HepG2 (cell line): ENCODE measurements around the gene ITGA7. TPM values are rescaled to one million over a fixed set of nuclear protein-coding genes. Genes with fewer than 3 reads are reported as not detected.

Source experiments
- ATAC-seq: fragments of 200-7000 bp; cut with Tn5 transposase; 3 replicates; pipeline ENCODE4 v1.9.1; 2020; ENCODE audit warnings: mild to moderate bottlenecking, moderate library complexity
- BruUV-seq: library from RNA; stranded (reverse); fragments of 400-500 nt; replicated peaks from 2 replicates; lab custom pipeline; 2021; lab: Mats Ljungman, UMichigan
- CTCF ChIA-PET: fragments of 300-600 bp; formaldehyde crosslinking; extraction: SDS; loops from one replicate; lab custom pipeline; 2021; ENCODE audit warnings: low total read pairs, inconsistent platforms, low intra/inter-chr PET ratio; lab: Yijun Ruan, JAX
- POLR2A ChIA-PET: fragments of 350-600 bp; sonication (Branson Sonifier 250); formaldehyde crosslinking; loops from one replicate; lab custom pipeline; 2020; ENCODE audit warnings: antibody characterized with exemption, inconsistent platforms; lab: Yijun Ruan, JAX
- DNase-seq: peaks from one replicate; pipeline ENCODE4 v3.0.0-alpha.2; 2015; ENCODE audit warnings: low spot score
- FAIRE-seq: peaks from 3 replicates; lab custom pipeline; 2011; peaks lifted over from hg19 to GRCh38; lab: Jason Lieb, UNC
- H2AFZ ChIP-seq: one replicate; pipeline ENCODE4 v1.6.1; 2011; ENCODE audit warnings: low read length, inconsistent platforms
- H3K27ac ChIP-seq: fragments of 300-600 bp; 3 replicates; pipeline ENCODE4 v1.8.0; 2011; ENCODE audit warnings: mixed run types, mild to moderate bottlenecking, mixed read lengths, low read length, inconsistent platforms; ENCODE audit not compliant: insufficient read depth; ENCODE audit errors: extremely low read length
- H3K27me3 ChIP-seq, 2 experiments: fragments of 200-600 bp in 1 of 2; 2 replicates in 1 of 2; 3 replicates in 1 of 2; pipeline versions ENCODE4 v1.6.0 to v1.8.0; 2011; ENCODE audit warnings: low read length in 2 of 2, mild to moderate bottlenecking in 2 of 2, moderate library complexity in 2 of 2, inconsistent platforms in 1 of 2; ENCODE audit not compliant: insufficient read depth in 2 of 2, control insufficient read depth in 1 of 2
- H3K36me3 ChIP-seq, 2 experiments: fragments of 200-600 bp in 1 of 2; replicated peaks in 1 of 2; 2 replicates in 1 of 2; 3 replicates in 1 of 2; pipeline versions ENCODE4 v1.5.1 to v1.8.0; 2011; ENCODE audit warnings: low read length in 2 of 2, inconsistent platforms in 1 of 2; ENCODE audit not compliant: insufficient read depth in 2 of 2, control insufficient read depth in 1 of 2
- H3K4me1 ChIP-seq: 2 replicates; pipeline ENCODE4 v1.5.1; 2012; ENCODE audit warnings: low read length, inconsistent platforms; ENCODE audit not compliant: insufficient read depth
- H3K4me2 ChIP-seq: 2 replicates; pipeline ENCODE4 v1.6.0; 2011; ENCODE audit warnings: low read depth, low read length, inconsistent platforms
- H3K4me3 ChIP-seq, 3 experiments: fragments of 200-600 bp in 1 of 3; sonication (generic), shearing (Covaris generic) in 1 of 3; replicated peaks in 1 of 3; 2 replicates each; pipeline ENCODE4 v1.5.1; 2011 to 2016; ENCODE audit warnings: low read length in 3 of 3, inconsistent platforms in 2 of 3, low read depth in 2 of 3, mild to moderate bottlenecking in 2 of 3, control low read depth in 1 of 3, mixed read lengths in 1 of 3; ENCODE audit not compliant: insufficient read depth in 1 of 3
- H3K79me2 ChIP-seq: one replicate; pipeline ENCODE4 v1.6.1; 2011; ENCODE audit warnings: low read length, inconsistent platforms; ENCODE audit not compliant: insufficient read depth
- H3K9ac ChIP-seq: 2 replicates; pipeline ENCODE4 v1.6.0; 2011; ENCODE audit warnings: mild to moderate bottlenecking, low read depth, low read length, inconsistent platforms; ENCODE audit not compliant: insufficient read depth
- H3K9me3 ChIP-seq: 2 replicates; pipeline ENCODE4 v1.5.1; 2012; ENCODE audit warnings: mild to moderate bottlenecking, low read length
- H4K20me1 ChIP-seq: 2 replicates; pipeline ENCODE4 v1.6.0; 2011; ENCODE audit warnings: inconsistent platforms, mild to moderate bottlenecking, low read length, moderate library complexity; ENCODE audit not compliant: insufficient read depth
- HDAC1 ChIP-seq: sonication (generic); formaldehyde crosslinking; IDR thresholded peaks from 2 replicates; pipeline ENCODE4 v1.5.1; 2020; ENCODE audit warnings: mild to moderate bottlenecking, missing genetic modification reagents
- HNRNPK ChIP-seq: fragments of 200-400 bp; formaldehyde crosslinking; IDR thresholded peaks from 2 replicates; pipeline ENCODE4 v1.6.1; 2018; ENCODE audit warnings: low read length, low read depth, moderate library complexity, mild to moderate bottlenecking; ENCODE audit not compliant: poor library complexity, severe bottlenecking
- PHF8 ChIP-seq: sonication (generic); formaldehyde crosslinking; IDR thresholded peaks from 2 replicates; pipeline ENCODE4 v1.5.0; 2020; ENCODE audit warnings: missing genetic modification reagents
- PITX1 ChIP-seq: sonication (generic); formaldehyde crosslinking; IDR thresholded peaks from 2 replicates; pipeline ENCODE4 v1.5.1; 2020; ENCODE audit warnings: mild to moderate bottlenecking, missing genetic modification reagents
- RBM39 ChIP-seq: fragments of 200-400 bp; formaldehyde crosslinking; IDR thresholded peaks from one replicate; pipeline ENCODE4 v1.6.1; 2018; ENCODE audit warnings: antibody characterized with exemption, mild to moderate bottlenecking, low read depth, low read length; ENCODE audit not compliant: poor library complexity, severe bottlenecking
- ZBTB1 ChIP-seq: sonication (generic); formaldehyde crosslinking; IDR thresholded peaks from 2 replicates; pipeline ENCODE4 v1.4.0; 2020; ENCODE audit warnings: missing genetic modification reagents, borderline replicate concordance
- ZNF546 ChIP-seq: sonication (generic); formaldehyde crosslinking; conservative IDR thresholded peaks from 2 replicates; pipeline ENCODE4 v1.8.1; 2023; ENCODE audit warnings: mild to moderate bottlenecking, missing genetic modification reagents
- ZNF569 ChIP-seq: sonication (generic); formaldehyde crosslinking; IDR thresholded peaks from 2 replicates; pipeline ENCODE4 v1.5.0; 2020; ENCODE audit warnings: mild to moderate bottlenecking, missing genetic modification reagents, moderate library complexity, borderline replicate concordance
- ZNF674 ChIP-seq: sonication (generic); formaldehyde crosslinking; IDR thresholded peaks from 2 replicates; pipeline ENCODE4 v1.5.0; 2020; ENCODE audit warnings: low read depth, mild to moderate bottlenecking, missing genetic modification reagents
- ZSCAN12 ChIP-seq: sonication (generic); formaldehyde crosslinking; IDR thresholded peaks from 2 replicates; pipeline ENCODE4 v1.9.0; 2021; ENCODE audit warnings: mild to moderate bottlenecking, missing genetic modification reagents
- WGBS: methylation state at CpG from one replicate; pipeline ENCODE4 v1.1.6; 2017; ENCODE audit warnings: low lambda C conversion rate; 5-methylcytosine and 5-hydroxymethylcytosine counted together
- in situ Hi-C: cut with HindIII; loops from 2 replicates; pipeline ENCODE4 v1.10.0; 2017; ENCODE audit warnings: low pct_unique_long_range_greater_than_20kb; ENCODE audit not compliant: extremely low pct_ligation_motif_present
- intact Hi-C: fragments of 100-400 bp; cut with micrococcal nuclease; formaldehyde crosslinking; loops from one replicate; pipeline ENCODE4 v1.10.0; 2022; ENCODE audit not compliant: unreplicated experiment
- polyA plus RNA-seq, 8 experiments: library from polyadenylated mRNA; depleted of rRNA in 3 of 8; stranded (reverse) in 7 of 8; unstranded in 1 of 8; fragments of >200 nt; fragmentation: Illumina TruSeq in 4 of 8; extraction: Trizol in 4 of 8; gene quantifications; 2 replicates each; pipeline versions ENCODE4 v1.2.1 to v1.2.3, GENCODE V29; 2011 to 2016; ENCODE audit warnings: low read depth in 4 of 8, missing spikeins in 1 of 8, mixed read lengths in 1 of 8; ENCODE audit not compliant: insufficient read depth in 1 of 8
- total RNA-seq, 5 experiments: library from RNA; depleted of rRNA; stranded (reverse); fragments of >200 nt; fragmentation: Illumina TruSeq; extraction: Trizol; gene quantifications; 2 replicates each; pipeline ENCODE4 v1.2.3, GENCODE V29; 2016; ENCODE audit warnings: low read depth in 1 of 5
- TF ChIP-seq, protein P1 (sequence below): IDR thresholded peaks from 2 replicates; pipeline ENCODE4 v1.6.1; 2018; ENCODE audit warnings: missing genetic modification reagents, mild to moderate bottlenecking, missing compliant biosample characterization
- TF ChIP-seq, protein P2 (sequence below): sonication (generic); formaldehyde crosslinking; IDR thresholded peaks from 2 replicates; pipeline ENCODE4 v1.9.0; 2022; ENCODE audit warnings: missing genetic modification reagents, mild to moderate bottlenecking, borderline replicate concordance

Gene ITGA7
- total and polyA plus RNA-seq, 2 of the 13 experiments (the other 11 are each of a cell fraction or from before 2014, with no cell fraction given): 0.65 to 0.75 TPM

DNA sequence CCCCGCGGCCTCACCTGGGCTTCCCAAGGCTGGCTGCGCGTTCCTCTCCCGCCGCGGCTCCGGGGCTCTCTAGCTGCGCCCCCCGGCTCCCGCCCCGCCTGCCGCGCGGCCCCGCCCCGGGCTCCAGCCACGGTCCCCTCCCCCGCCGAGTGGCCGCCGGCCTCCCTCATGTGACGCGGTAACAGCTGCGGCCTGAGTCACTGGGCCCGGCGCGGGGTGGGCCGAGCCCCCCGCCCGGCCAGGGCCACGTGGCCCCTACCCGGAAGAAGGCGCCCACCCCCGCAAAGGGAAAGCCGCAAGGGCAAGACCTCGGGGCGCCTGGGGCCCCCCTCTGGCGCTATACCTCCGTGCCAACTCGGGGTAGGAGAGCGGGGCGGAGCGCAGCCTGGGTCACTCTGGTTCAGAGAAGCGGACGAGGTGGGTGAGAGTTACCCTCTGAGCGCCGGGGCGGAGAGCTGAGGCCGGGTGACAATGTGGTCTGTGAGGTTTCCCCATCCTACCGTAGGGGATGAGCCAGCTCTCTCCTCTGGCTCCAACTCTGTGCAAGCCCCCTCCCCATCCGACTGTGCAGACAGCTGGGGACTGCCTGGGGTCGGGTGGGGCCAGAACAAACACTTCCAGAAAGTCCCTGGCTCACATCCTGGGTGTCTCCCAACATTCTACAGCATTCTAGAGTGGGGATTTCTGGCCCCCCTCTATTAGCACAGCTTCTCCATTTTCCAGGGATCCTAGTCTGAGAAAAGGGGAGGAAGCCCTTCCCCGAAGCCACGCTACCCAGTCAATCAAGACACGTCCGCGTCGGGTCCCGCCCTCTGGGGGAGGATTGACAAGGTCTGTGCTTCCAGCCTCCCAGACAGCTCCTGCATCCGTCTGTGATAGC is 21.5 kb upstream of the ITGA7 start, which contains the start of gene CD63 (continued):
- TF ChIP-seq, protein P1, sequence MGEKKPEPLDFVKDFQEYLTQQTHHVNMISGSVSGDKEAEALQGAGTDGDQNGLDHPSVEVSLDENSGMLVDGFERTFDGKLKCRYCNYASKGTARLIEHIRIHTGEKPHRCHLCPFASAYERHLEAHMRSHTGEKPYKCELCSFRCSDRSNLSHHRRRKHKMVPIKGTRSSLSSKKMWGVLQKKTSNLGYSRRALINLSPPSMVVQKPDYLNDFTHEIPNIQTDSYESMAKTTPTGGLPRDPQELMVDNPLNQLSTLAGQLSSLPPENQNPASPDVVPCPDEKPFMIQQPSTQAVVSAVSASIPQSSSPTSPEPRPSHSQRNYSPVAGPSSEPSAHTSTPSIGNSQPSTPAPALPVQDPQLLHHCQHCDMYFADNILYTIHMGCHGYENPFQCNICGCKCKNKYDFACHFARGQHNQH (CRISPR knock-in tag): peak; percentile 30; the same call in 1 of the 2 replicates
- TF ChIP-seq HDAC1 (CRISPR knock-in tag): peak; percentile 62; the same call in 1 of the 2 replicates
- no peak for TF ChIP-seq ZNF569
- TF ChIP-seq ZBTB1: no peak
- TF ChIP-seq ZSCAN12 (CRISPR knock-in tag): no peak
- TF ChIP-seq RBM39: no peak

DNA sequence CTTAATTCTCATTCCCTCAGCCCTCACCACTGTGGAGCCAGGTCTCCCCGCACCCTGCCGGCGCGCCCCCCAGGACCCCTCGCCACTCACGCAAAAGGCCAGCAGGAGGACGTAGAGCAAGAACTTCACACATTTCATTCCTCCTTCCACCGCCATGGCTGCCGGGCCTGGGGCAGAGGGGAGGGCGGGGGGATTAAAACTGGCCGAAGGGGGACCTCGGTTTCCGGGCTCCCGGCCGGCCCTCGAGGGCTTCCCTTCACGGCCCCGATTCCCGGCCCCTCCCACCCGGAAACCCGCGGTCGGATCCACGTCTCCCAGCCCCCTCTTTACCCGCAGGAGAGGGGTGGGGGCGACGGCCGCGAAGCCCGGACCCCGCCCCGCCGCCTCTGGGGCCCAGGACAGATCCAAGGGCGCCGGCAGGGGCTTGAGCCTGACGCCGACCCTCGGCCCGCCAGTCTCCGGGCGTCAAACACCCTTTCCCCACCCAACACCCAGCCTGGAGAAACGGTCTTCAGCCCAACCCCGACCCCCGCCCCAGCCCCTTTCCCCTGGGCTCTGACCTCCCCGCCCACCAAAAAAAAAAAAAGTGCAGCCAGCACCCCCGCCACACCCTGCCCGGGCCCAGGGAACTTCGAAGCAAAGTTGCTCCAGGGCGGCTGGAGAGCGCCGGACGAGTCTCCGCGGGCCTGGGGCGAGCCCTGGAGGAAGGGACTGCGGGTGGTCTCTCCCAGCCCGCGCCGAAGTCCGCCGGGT is 20.7 kb upstream of the ITGA7 start:
- ChIA-PET POLR2A (interaction anchor here (0.9 to 2.7 kb wide), 10 partner anchors 9 to 376 kb away, joined by 3 to 38 read pairs (median 14); partner anchors contain the start of genes BLOC1S1, DNAJC14, ORMDL2 and PA2G4), CTCF (no interaction called here)
- H3K36me3 ChIP-seq: peaks cover 10 to 25% of the 10 kb centered on the region in 2 experiments; a peak in 4 of 5 replicates
- 0 out of 2 replicates have a peak, but pooled peaks cover 8% of the 10 kb centered on the region for H4K20me1 ChIP-seq
- H3K27ac ChIP-seq: peak overlapping the region; percentile 79
- H3K27me3 ChIP-seq: no peaks in the 10 kb centered on the region; a peak in 1 of 5 replicates
- in situ Hi-C loops: no loop called here
- FAIRE-seq (no peak), DNase-seq (no peak), ATAC-seq (peak; percentile 32)
- H3K4me2 ChIP-seq: peak overlapping the region; percentile 98
- H3K79me2 ChIP-seq: peaks cover 12% of the 10 kb centered on the region
- H3K4me1 ChIP-seq: peaks cover 46% of the 10 kb centered on the region
- no peak overlapping the region for H2AFZ ChIP-seq
- 0% methylated on average over 17 of the region's 61 CpGs for WGBS
- no TSS peak for BruUV-seq
- H3K4me3 ChIP-seq: peak overlapping the region; percentile 84 to 89 (median 84)
- intact Hi-C loops: loop anchor here (2.0 kb wide), 1 partner anchor 48 kb away; a partner anchor contains a TSS
- no peaks in the 10 kb centered on the region for H3K9me3 ChIP-seq
- H3K9ac ChIP-seq: peak overlapping the region; percentile 85
- TF ChIP-seq PITX1 (CRISPR knock-in tag) (peak; percentile 23; the same call in 1 of the 2 replicates), PHF8 (CRISPR knock-in tag) (peak; percentile 52), HNRNPK (peak; percentile 47), ZNF674 (CRISPR knock-in tag) (peak; percentile 6; the same call in 1 of the 2 replicates), ZNF546 (no peak)
- TF ChIP-seq, protein P2, sequence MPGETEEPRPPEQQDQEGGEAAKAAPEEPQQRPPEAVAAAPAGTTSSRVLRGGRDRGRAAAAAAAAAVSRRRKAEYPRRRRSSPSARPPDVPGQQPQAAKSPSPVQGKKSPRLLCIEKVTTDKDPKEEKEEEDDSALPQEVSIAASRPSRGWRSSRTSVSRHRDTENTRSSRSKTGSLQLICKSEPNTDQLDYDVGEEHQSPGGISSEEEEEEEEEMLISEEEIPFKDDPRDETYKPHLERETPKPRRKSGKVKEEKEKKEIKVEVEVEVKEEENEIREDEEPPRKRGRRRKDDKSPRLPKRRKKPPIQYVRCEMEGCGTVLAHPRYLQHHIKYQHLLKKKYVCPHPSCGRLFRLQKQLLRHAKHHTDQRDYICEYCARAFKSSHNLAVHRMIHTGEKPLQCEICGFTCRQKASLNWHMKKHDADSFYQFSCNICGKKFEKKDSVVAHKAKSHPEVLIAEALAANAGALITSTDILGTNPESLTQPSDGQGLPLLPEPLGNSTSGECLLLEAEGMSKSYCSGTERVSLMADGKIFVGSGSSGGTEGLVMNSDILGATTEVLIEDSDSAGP (CRISPR knock-in tag): 0 out of 2 replicates have a peak, but pooled peaks have one; percentile 16
